Lower lobe of right lung (tissue), 2 donors: ENCODE results near the gene SLC39A3. TPM values are rescaled to one million over a fixed set of nuclear protein-coding genes. Genes with fewer than 3 reads are reported as not detected.

ENCODE experiments used
- ATAC-seq, 2 donors: fragments of 200-7000 bp; cut with Tn5 transposase; one replicate each; pipeline ENCODE4 v1.9.1; 2020 to 2022; ENCODE audit warnings: mild to moderate bottlenecking in 2 of 2, moderate library complexity in 2 of 2
- DNase-seq: peaks from one replicate; pipeline ENCODE4 v3.0.0-alpha.2; 2020
- H3K27ac ChIP-seq: fragments of 200-600 bp; one replicate; pipeline ENCODE4 v1.8.0; 2022
- H3K27me3 ChIP-seq: fragments of 200-600 bp; one replicate; pipeline ENCODE4 v1.8.0; 2022; ENCODE audit warnings: low read depth
- H3K36me3 ChIP-seq: fragments of 200-600 bp; one replicate; pipeline ENCODE4 v1.8.0; 2022; ENCODE audit warnings: mild to moderate bottlenecking
- H3K4me1 ChIP-seq: fragments of 200-600 bp; one replicate; pipeline ENCODE4 v1.8.0; 2022
- H3K4me3 ChIP-seq: fragments of 200-600 bp; one replicate; pipeline ENCODE4 v1.8.0; 2022; ENCODE audit warnings: mild to moderate bottlenecking
- H3K9me3 ChIP-seq: fragments of 200-600 bp; one replicate; pipeline ENCODE4 v1.8.0; 2022
- CTCF ChIP-seq: fragments of 200-600 bp; IDR thresholded peaks from one replicate; pipeline ENCODE4 v1.8.0; 2022; ENCODE audit warnings: antibody characterized with exemption, mild to moderate bottlenecking
- intact Hi-C: fragments of 100-400 bp; cut with DNase I; formaldehyde crosslinking; loops from one replicate; pipeline ENCODE4 v1.11.0; 2022
- total RNA-seq: library from RNA; stranded (reverse); fragmentation: NEBNext Ultra II Directional; extraction: Animal tissue kit (Norgen Biotek cat#: 25700); gene quantifications from one replicate; pipeline ENCODE4 v1.2.1, GENCODE V29; 2021
- donor health status: DM: no; HTN: yes; CAD: no; lungs with severe emphysema.

The SLC39A3 gene
- total RNA-seq, 1 donor from 2014 or later, result 24.4 TPM

GRCh38 chr19:2719232-2719735, 20.5 kb downstream of the SLC39A3 start:
- peaks cover 47% of the 10 kb centered on the region for H3K27me3 ChIP-seq
- no peak overlapping the region for H3K27ac ChIP-seq
- H3K36me3 ChIP-seq, result no peaks in the 10 kb centered on the region

GRCh38 chr19:2717638-2718541, 21.9 kb downstream of the SLC39A3 start:
- intact Hi-C loops, result no loop called here
- peaks cover 8% of the 10 kb centered on the region for H3K9me3 ChIP-seq
- no peaks in the 10 kb centered on the region for H3K36me3 ChIP-seq
- DNase-seq (peak; percentile 33), ATAC-seq (no peak)
- no peak for TF ChIP-seq CTCF
- H3K27me3 ChIP-seq, result peaks cover 36% of the 10 kb centered on the region
- no peak overlapping the region for H3K27ac ChIP-seq
- H3K4me3 ChIP-seq, result no peak overlapping the region
- peaks cover 2% of the 10 kb centered on the region for H3K4me1 ChIP-seq

More at GRCh38 chr19:2719232-2719735, 20.5 kb downstream of the SLC39A3 start:
- Histone ChIP-seq H3K4me3 (no peak overlapping the region), H3K4me1 (peaks cover 9% of the 10 kb centered on the region), H3K9me3 (peaks cover 8% of the 10 kb centered on the region)
- no peak for ATAC-seq
- no peak for TF ChIP-seq CTCF
- no peak for DNase-seq
- intact Hi-C loops, result no loop called here

GRCh38 chr19:2716722-2717637, 22.8 kb downstream of the SLC39A3 start:
- no peak for TF ChIP-seq CTCF
- Histone ChIP-seq H3K9me3 (peaks cover 8% of the 10 kb centered on the region), H3K4me1 (no peaks in the 10 kb centered on the region), H3K36me3 (no peaks in the 10 kb centered on the region), H3K4me3 (no peak overlapping the region), H3K27ac (no peak overlapping the region), H3K27me3 (peaks cover 27% of the 10 kb centered on the region)
- intact Hi-C loops, result no loop called here
- no peak for ATAC-seq
- DNase-seq, result peak; percentile 30

- peaks cover 8% of the 10 kb centered on the region for H3K9me3 ChIP-seq
- ATAC-seq (no peak), DNase-seq (peak; percentile 28)
- no peak for TF ChIP-seq CTCF
- no peak overlapping the region for H3K4me3 ChIP-seq
- no peaks in the 10 kb centered on the region for H3K36me3 ChIP-seq
- H3K4me1 ChIP-seq, result no peaks in the 10 kb centered on the region
- intact Hi-C loops, result no loop called here
- H3K27ac ChIP-seq, result no peak overlapping the region
- H3K27me3 ChIP-seq, result peaks cover 20% of the 10 kb centered on the region
Observed at GRCh38 chr19:2716275-2716650, 23.6 kb downstream of the SLC39A3 start.

- peaks cover 8% of the 10 kb centered on the region for H3K9me3 ChIP-seq
- H3K4me3 ChIP-seq, result no peak overlapping the region
- no peak for TF ChIP-seq CTCF
- ATAC-seq (no peak), DNase-seq (no peak)
- H3K4me1 ChIP-seq, result no peaks in the 10 kb centered on the region
- no peaks in the 10 kb centered on the region for H3K36me3 ChIP-seq
- H3K27me3 ChIP-seq, result peaks cover 16% of the 10 kb centered on the region
- intact Hi-C loops, result no loop called here
- H3K27ac ChIP-seq, result no peak overlapping the region
Observed at GRCh38 chr19:2715470-2716274, 24.1 kb downstream of the SLC39A3 start.
